Measurements from ENCODE around the gene PID1.

PID1 gene

DNA sequence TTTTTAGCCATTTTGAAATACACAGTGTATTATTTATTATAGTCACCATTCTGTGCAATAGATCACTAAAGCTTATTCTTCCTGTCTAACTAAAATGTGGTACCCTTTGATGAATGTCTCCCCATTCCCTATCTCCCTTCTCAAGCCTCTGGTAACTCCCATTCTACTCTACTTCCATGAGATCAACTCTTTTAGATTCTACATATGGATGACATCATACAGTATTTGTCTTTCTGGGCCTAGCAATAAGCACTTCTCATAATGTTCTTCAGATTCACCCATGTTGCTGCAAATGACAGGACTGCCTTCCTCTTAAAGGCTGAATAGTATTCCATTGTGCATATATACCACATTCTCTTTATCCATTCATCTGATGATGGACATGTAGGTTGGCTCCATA is 210.9 kb downstream of the PID1 start:
- no peak for DNase-seq

DNA sequence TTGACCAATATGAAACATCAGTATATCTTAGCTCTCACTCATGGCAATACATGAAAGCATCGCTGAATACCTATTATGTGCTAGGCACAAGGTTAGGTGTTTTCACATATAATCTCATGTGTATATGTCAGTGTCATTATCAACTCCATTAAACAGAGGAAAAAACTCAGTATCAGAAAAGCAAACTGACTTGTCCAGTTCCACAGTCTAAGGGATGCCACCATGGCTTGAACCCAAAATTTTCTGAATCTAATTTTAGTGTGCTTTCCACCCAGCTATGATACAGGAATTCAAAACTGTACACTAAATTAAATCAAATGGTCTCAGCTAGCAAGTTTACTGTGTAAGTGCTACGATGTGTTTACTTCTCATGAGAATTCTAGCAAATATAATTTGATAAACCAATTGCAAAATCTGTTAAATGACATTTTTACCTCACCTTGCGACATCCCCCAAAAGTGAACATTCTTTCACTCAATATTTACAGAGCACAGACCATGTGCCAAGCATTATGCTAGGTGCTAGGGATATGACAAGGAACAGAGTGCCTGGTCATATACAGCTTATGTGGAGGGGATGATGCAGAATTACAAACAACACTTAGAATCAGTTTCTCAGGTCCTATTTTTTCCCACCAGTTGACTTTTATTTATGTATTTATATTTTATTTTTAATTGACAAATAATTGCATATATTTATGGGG is 211.6 kb downstream of the PID1 start:
- no peak for DNase-seq

DNA sequence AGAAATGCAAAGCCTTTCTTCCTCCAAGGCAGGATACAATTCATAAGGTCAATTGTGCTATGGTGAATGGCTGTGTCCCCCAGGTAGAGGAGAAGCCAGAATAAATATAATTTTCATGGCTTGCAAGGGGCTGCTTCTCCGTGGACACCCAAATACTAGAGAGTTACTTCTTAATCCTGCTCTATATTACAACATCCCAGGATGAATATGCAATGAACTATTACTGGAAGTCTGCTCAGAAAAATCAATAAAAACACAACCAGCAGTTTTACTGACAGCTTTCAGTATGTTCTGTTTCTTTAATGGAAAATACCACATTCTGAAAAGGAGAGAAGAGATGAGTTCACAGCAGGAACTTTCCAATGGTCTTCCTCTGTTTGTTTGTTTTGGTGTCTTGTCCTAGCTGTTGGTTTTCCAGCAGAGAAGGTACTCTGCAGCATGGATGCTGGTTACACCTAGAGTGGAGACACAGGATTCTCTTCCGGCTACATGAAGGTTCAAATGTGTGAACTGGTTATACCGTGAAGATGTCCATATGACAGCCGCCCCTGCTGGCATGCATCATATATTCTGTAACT is 213.0 kb downstream of the PID1 start:
- DNase-seq = no peak

DNA sequence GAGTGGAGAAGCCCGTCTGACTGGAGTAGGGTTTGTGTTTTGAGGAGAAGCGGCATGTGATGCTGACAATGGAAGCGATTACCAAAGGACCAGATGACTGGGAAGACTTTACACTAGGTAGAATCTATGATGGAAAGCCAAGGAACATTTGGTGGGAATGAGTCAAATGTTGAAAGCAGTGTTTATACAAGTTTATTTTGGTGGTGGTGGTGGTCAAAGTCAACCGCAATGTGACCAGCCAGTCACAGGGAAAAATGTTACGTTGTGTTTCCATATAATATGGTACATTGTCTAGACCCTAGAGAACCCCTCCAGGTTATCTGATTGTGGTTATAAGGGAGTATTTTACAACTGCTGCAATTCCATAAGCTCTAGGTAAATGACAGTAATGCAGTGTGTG is 216.8 kb downstream of the PID1 start:
- no peak for DNase-seq

GRCh38 chr2:229051798-229052197 is 219.3 kb downstream of the PID1 start:
- no peak for DNase-seq

DNA sequence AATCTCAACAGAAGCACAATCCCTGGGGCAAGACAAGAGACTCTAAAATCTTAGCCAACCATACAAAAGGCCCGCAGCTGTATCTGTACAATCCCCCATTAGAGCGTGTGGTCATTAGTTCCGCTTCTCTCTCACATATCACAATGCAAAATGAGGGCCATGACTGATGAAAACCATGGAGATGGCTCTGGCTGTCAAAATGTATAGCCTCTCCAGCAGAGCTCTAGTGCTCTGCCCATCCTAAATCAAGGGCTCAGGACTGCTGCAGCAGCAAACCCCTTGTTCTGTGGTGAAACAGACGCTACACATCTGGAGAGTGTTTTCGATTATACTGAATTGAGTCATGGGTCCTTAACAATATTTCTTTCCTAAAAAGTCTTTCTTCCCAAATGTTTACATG is 221.0 kb downstream of the PID1 start:
- DNase-seq = no peak

DNA sequence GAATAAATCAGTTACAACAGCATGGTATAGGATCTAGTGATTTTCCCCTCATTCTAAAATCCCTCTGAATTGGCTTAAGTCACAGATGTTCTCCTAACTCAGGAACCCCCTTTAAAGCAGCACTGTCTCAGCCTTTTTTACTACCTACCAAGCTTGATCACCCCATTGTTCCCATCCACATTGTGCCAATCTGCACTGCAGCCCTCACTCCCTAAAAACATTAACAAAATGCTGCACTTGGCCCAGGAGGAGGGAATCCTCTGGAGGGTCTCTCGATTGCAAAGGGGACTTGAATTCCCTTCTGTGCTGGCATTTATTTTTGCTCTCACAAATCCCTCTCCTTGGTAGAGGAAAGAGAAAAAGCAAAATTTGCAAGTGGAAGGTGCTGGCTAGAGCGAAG is 223.0 kb downstream of the PID1 start:
- DNase-seq = no peak

DNA sequence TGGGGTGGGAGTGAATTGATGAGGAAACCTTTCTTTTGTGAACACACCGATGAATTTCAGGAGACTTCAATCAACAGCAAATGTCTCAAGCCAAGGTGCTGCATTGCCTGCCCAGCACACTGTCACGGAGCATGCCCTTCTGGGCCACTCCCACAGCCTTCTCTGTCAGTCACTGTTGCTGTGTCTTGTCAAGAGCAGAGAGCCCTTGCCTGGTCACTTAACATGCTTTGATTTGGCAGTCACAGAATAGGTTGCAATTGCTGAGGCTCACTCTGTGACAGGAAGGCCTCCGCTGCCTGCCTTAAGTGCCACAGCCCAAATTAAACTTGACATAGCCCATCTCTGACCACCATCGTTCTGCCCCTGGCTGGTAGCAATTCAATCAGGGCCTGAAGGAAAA is 225.4 kb downstream of the PID1 start:
- no peak for DNase-seq

- DNase-seq = no peak
These were observed 226.5 kb downstream of the PID1 start for GRCh38 chr2:229044581-229044980.

DNA sequence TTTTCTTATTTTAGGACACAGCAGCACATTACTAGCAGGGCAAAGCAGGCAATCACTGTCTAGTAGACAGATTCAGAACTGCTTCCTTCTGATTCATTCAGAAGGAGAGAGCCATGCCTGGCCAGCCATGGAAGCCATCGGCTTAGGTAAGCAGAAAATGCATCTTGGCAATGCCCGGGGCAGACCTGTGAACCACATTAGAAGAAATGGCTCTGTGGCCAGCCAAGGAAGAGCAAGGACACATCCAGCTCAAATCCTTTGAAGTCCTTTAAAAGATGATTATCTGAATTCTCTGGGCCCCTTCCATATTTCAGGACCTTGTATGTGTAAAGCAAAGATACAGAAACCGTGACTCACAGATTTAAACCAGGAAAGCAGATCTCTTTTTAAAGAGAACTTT is 227.4 kb downstream of the PID1 start:
- no peak for DNase-seq

- DNase-seq = no peak
These were observed 228.7 kb downstream of the PID1 start for GRCh38 chr2:229042349-229042748.

- DNase-seq = no peak
These were observed 229.4 kb downstream of the PID1 start for GRCh38 chr2:229041691-229042090.

GRCh38 chr2:229037621-229038020 is 233.5 kb downstream of the PID1 start:
- no peak for DNase-seq

DNA sequence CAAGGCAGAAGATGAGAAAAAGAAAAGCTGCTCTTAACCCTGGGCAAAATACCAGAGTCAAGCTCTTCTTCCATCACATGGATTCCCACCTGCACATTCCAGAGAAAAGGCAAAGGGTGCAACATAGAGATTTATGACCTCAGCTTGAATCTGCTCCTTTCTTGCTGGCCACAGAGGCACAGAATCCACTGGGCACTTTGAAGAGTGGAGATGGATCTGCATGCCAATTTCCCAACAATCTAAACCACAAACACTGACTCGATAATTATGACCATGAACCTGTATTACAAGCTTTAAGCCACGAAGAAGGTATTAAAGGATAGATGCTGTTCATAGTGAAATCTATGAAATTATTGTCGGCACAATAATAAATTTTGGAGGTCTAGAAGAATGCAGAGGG is 237.3 kb downstream of the PID1 start:
- DNase-seq = no peak

DNA sequence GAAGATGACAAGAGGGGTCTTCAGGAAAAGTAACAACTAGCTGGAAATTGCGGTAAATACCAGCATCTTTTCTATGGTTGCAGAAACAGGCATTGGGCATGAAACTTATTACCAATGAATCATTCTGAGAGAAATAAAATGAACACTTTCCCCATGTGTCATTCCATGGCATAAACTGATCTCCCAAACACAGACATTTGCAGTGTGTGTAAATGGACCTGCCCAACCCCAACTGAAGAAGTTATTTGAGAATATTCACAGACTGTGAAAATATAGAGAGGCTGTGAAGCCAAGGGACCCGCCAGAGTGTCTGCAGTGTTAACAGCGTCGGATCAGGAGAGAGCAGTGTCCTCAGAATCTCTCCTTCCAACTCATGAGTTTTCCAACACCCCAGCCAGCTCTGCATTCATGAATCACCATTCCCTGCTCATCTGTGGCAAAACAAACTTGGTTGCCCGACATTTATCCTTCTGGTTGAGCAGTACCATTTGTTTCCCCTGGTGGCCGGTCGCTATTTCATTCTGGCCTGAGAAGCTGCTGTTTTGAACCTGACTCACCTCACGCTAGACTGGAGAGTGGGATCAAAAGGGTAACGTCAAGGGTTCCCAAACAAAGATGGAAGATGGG is 238.4 kb downstream of the PID1 start:
- DNase-seq = no peak

DNA sequence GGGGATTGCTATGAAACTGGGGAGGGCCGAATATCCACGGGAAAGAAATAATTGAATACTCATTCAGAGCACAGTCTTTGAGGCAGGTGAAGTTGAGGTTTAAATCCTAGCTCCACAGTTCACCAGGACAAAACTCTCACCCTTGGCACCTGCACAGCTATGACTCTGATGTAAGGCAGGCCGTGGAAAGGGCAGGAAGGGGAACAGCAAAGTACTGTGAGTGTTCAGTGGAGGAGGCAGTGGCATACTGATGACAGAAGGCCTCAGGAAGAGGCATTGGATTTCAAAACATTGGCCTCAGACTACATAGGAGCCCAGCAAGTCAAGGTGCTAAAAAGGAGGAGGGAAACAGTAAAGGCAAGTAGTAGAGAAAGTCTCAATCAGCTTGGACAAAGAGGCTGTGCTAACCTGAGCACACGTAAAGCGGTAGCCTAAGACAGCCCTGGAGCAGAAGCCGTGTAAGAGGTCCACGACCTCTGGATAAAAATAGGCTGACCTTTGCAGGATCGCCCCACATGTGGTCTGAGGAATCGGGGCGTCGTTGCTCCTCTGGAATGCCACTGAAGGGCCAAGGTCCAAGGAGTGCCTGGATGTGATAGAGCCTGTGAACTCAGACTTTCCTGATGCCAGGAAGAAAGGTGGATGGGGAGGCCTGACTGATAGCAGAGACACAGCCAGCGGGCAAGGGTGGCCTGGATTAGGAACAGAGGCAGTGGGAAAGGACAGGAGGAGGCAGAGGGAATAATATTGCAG is 243.6 kb downstream of the PID1 start:
- no peak for DNase-seq

DNA sequence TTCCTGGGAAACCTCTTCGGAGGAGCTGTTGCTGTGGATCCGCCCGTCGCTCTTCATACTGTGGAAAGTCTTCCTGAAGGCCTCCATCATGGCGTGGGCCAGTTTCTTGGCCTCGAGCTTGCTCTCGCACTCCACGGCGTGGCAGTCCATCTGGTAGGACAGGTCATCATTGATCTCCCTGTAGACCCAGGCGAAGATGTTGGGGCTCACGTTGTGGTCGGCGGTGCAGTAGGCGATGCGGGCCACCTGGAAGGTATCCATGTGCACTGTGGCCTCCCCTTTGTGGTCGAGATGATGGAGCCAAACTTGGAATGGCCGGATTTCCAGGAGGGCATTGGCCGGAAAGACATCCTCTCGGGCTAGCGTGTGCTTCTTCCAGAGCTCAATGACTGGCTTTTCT is 245.4 kb downstream of the PID1 start:
- DNase-seq = no peak

DNA sequence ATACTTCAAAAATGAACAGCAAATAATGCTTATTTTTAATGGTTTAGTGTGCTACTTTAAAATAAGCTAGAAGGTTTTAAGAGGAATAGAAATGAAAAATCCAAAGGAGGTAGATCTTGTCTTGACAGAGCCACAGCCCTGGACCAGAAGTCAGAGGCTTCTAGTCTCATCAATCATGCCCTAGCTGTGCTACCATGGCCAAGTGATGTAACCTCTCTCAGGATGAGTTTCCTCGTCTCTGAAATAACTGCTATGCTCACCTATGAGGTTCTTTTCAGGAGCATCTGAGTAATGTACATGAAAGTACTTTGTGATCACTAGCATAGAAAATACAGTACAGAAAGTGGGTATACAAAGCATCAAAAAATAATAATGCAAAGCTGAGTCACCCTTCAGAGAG is 248.4 kb downstream of the PID1 start:
- no peak for DNase-seq

GRCh38 chr2:229022071-229022470 is 249.0 kb downstream of the PID1 start:
- DNase-seq = no peak

- no peak for DNase-seq
These were observed 261.3 kb downstream of the PID1 start for GRCh38 chr2:229009816-229010215.

GRCh38 chr2:229003256-229003655 is 267.8 kb downstream of the PID1 start:
- no peak for DNase-seq

DNA sequence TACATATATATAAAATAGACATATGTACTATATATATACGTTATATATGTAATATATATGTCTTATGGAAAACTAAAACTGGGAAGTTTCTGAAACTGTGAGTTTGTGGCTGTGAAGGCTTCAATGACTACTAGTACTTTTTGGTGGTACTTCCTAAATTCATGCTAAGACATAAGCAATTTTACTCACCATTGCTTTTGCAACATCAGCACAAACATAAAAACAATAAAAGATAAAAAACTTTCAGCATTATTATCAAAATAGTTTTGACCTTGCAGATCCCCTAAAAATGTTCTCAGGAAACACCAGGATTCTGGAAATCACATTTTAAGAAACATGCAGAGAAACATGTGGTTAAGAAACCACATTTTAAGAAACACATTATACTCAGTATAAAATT is 269.9 kb downstream of the PID1 start:
- DNase-seq = no peak

GRCh38 chr2:228999326-228999725 is 271.8 kb downstream of the PID1 start:
- no peak for DNase-seq

DNA sequence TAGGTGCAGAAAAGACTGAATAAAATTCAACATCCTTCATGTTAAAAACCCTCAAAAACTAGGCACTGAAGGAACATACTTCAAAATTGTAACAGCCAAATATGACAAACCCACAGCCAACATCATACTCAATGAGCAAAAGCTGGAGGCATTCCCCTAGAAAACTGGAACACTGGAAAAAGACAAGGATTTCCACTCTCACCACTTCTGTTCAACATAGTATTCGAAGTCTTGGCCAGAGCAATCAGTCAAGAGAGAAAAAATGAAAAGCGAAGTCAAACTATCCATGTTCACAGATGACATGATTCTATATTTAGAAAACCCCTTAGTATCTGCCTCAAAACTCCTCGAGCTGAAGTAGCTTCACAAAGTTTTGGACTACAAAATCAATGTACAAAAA is 282.3 kb downstream of the PID1 start:
- DNase-seq = no peak

All from T1000 (cell line).